Measurements from ENCODE around the gene S1PR1.
"Not testable (repeated sequence)": the region's sequence is repeated elsewhere in the genome, so short reads cannot be mapped to it uniquely, and the experiment has no call there.

GRCh38 chr1:101206139-101206538, 30.7 kb upstream of the S1PR1 start:
- not testable (repeated sequence) for TF ChIP-seq CTCF (conservative IDR thresholded peaks at IDR 0.05); EZH2 (IDR thresholded peaks at IDR 0.05; ENCODE audit: low read depth)

Data from PC-9 (cell line).